Measurements from ENCODE around the gene RPL38.
"Not testable (repeated sequence)": the region's sequence is repeated elsewhere in the genome, so short reads cannot be mapped to it uniquely, and the experiment has no call there.

Gene RPL38

DNA sequence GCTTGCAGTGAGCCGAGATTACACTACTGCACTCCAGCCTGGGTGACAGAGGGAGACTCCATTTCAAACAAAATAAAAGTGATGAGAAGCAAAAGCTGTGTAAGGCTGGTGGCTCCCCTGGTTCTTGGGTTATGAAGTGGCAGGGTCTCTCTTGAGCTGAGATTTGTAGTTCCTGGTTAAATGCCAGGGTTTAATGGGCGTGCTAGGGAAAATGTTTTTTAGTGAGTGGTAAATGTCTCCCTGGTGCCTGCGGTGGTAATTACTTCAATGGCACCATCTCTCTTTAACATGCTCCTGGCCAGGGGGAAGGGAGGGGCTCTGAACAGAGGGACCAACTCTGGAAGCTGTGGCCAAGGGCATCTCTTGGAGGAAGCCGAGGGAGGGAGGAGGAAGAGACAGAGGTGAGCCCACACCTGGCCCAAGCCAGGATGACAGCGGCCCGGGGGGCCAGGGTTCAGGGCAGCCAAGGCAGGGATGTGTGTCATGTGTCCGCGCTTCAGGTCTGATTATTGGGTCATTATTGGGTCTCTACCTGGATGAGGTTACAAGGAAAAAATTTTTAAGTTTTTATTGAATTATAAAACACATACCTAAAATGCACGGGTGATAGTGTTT, 17.8 kb upstream of the RPL38 start:
- peak; percentile 75 for DNase-seq

DNA sequence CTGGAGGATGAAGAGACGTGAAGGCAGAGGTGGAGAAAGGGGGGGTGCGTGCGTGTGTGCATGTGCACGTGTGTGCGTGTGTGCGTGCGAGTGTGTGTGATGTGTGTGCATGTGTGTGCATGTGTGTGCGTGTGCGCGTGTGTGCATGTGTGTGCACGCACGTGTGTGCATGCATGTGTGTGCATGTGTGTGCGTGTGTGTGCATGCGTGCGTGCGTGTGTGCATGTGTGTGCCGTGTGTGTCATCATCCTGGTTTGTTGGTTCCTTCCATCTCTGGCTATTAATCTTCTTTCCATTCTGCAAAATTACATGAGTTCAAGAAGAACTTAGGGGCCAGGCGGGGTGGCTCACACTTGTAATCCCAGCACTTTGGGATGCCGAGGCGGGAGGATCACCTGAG, 17.0 kb upstream of the RPL38 start:
- no peak for DNase-seq

- DNase-seq: peak; percentile 71
Measured at GRCh38 chr17:74187761-74188160, 15.7 kb upstream of the RPL38 start.

DNA sequence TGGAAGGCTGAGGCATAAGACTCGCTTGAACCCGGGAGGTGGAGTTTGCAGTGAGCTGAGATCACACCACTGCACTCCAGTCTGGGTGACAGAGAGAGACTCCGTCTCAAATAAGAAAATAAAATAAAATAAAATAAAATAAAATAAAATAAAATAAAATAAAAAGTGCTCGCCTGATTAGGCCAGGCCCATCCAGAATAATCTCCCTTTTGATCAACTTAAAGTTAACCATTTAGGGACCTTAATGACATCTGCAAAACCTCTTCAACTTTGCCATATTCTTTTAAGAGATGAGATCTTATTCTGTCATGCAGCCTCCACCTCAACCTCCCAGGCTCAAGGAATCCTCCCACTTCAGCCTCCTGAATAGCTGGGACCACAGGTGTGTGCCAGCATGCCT, 14.8 kb upstream of the RPL38 start:
- not testable (repeated sequence) for DNase-seq

GRCh38 chr17:74190154-74190553, 13.3 kb upstream of the RPL38 start:
- DNase-seq: peak; percentile 57

DNA sequence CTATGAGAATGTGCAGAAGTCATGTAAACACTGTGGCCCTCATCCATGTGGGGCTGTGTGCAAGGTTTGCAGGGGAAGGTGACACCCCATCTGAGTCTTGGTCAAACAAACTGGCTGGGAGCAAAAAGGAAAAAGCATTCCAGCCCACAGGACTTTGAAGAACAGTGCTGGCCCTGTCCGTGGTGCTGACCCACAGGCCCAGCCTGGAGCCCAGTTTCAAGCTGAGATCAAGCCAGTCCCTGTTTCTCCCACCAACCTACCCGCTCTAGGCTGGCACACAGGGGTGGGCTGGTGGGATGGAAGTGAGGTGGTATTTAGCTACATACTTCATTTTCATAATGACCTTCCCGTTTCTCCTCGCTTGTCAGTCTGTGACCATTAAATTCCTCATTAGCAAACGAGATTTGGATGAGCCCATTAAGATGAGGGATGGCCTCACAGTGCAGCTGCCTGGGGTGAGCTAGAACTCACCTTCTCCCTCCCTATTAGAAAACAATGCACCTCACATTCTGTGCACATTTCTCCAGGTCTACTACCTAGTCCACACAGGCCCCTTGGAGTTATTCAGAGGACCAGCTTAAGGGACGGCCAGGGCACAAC, 12.6 kb upstream of the RPL38 start:
- no peak for DNase-seq

- peak; percentile 58 for DNase-seq
Measured at GRCh38 chr17:74192950-74193781, 10.3 kb upstream of the RPL38 start.

DNA sequence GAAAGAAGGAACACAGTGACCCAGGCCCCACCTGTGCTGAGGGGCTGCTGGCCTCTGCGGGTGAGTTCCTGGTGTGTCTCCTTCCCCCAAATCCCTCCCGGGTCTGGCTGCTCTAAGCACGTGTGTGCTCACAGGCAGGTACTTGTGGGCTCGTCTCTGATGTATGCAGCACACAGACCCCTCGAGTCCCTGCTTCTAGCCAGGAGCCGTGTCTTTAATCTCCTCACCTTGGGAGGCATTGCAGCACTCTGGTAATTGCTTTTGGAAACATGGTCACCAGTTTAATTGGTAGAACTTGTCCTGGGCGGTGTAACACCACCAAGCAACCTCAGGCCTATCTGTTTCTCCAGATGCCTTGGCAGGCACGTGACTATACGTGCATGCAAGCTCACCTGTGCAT, 8.8 kb upstream of the RPL38 start:
- DNase-seq: no peak

DNA sequence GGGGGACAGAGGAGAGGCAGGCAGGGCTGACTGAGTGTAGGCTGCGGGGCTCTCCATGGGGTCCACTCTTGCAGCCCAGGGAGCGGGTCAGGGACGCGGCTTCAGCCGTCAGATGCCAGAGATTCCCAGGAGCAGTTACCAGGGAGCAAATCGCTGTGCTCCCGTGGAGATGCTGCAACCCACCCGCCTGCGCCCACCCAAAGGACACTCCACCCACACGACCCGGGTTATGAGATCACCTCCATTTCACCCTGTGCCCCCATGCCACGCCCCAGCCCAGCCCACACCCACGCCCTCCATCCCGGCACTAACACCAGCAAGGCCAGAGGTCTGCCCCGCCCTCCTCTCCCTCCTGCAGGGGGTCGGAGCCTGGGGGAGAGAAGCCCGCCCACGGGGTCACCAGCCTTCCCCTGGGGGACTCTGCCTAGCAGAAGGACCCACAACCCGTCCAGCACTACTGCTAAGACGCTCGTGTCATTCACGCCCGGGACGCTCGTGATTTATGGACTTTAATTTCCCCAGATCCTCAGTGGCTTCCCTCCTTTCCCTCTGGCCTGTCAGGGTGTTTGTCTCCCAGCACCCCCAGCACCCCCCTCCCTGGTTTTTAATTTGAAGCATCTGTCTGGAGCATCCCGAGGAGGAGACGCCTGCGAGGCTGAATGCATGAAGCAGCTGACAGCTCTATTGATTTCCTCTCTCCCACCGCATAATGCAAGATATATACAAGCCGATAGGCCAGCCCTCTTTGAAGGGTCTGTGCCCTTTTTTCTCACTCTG, 6.7 kb upstream of the RPL38 start:
- DNase-seq: no peak

- DNase-seq: no peak
Measured at GRCh38 chr17:74197801-74198200, 5.7 kb upstream of the RPL38 start.

GRCh38 chr17:74198694-74199093, 4.8 kb upstream of the RPL38 start:
- DNase-seq: no peak

- peak; percentile 32 for DNase-seq
Measured at GRCh38 chr17:74199306-74200092, 4.0 kb upstream of the RPL38 start.

- no peak for DNase-seq
Measured at GRCh38 chr17:74200112-74200511, 3.4 kb upstream of the RPL38 start.

DNA sequence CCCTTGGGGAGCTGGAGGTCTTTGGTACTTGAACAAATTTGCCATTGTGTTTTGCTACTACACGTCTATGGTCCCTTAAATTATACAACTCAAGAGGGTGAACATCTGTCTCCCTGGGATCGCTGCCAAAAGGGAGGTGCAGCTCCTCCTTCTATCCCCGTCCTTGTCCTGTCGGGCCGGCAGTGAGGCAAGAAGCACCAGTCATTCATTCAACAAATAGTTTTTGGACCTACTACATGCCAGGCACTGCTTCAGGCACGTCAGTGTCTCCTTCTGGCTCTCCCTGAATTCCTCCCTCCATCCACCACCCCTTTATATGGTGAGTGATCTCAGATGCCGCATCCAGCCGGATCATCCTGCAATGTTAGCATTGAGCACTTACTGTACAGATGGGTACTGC, 2.2 kb upstream of the RPL38 start:
- peak; percentile 90 for DNase-seq

DNA sequence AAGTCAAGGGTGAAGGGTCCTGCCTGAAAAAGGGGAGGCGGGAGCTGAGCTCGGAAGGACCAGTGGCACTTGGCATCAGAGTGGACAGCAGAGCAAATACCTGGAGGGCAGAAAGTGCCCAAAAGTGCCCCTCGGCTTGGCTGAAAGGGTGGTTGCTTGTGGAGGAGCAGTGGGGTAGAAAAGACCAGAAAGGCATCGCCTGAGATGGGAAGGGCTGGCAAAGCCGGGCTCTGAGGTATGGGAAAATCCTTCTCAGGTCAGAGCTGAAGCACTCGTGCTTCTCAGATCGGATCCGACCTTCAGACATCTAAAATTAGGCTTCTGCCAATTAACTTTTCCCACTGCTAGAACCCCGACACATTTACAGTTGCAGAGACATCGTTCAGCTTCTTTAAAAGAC, 1.5 kb upstream of the RPL38 start:
- no peak for DNase-seq

- DNase-seq: peak; percentile 39
Measured at GRCh38 chr17:74202938-74203337, 540 bp upstream of the RPL38 start.

DNA sequence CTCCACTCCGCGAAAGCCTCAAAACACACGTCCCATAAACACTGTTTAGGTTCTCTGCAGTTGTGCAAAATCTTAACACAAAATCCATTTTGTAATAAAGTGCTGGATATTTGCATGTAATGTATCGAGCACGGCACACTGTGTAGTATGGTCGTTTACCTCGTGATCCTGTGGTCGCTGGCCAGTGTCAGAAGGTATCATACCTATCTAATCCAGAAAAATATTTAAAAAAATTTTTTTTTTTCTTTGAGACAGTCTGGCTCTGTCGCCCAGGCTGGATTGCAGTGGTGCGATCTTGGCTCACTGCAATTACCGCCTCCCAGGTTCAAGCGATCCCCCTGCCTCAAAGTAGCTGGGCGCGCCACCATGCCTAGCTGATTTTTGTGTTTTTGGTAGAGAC, 996 bp downstream of the RPL38 start:
- DNase-seq: no peak

- no peak for DNase-seq
Measured at GRCh38 chr17:74205274-74205673, 1.8 kb downstream of the RPL38 start.

DNA sequence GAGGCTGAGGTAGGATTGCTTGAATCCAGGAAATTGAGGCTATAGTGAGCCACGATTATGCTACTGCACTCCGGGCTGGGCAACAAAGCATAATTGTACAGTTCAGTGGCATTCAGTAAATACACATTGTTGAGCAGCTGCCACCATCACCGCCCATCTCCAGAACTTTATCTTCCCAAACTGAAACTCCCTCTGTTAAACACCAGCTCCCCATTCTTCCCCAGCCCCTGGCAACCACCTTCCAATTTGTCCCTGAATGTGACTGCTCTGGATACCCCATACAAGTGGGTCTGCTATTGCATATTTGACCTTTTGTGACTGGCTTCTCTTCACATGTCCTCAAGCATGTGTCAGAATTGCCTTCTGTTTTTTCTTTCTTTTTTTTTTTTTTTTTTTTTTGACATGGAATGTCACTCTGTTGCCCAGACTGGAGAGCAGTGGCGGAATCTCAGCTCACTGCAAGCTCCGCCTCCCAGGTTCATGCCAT, 2.9 kb downstream of the RPL38 start:
- DNase-seq: no peak

DNA sequence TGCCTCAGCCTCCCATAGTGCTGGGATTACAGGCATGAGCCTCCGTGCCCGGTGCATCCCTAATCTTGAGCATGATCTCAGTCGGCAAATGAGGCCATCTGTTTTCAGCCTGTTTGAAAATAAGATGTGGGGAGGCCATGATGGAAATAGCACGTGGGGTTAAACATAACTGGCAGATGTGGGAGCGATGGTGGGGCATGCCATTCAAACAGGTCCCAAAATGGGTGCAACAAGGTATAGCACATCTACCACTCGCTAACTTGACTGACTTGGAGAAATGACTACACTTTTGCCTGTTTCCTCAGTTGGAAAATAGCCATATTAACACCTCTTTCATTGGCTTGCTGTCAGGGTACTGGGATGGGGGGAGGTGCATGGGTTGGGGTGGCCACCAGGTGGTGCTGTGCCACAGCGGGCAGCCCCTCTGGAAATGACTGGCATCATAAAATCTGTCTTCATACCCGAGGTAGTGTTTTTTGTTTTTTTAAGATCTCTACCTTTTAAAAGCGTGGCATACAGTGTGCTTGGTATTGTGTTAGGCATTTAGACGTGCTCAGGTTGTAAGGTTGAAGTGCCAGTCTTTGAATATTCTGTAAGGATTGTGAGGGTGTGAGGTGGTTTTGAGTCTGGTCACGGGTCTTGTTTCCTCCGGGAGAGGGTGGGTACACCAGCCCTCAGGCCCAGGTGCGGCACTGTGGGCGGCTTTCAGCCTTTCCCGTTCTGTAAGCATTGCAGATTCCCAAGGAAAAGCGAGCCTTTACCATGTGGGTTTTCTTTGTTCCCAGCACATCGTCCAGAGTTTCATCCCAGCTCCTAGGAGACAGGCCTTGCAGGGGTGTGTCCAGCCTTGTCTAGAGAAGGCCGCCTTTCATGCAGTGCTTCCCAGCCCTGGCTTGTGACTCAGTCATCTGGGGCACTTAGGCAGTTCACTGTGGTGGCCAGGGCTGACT, 7.0 kb downstream of the RPL38 start:
- peak; percentile 25 for DNase-seq
